Dendritic cell treated with granulocyte-macrophage colony-stimulating factor and Interleukin-4, amounts not matched to agents 40 ng/mL and 50 ng/mL, for 4 days (primary cell): ENCODE data around the gene PAGE1.
"Not testable (repeated sequence)": the region's sequence is repeated elsewhere in the genome, so short reads cannot be mapped to it uniquely, and the experiment has no call there.

ENCODE experiments used
- H3K27ac Mint-ChIP-seq: one replicate; pipeline ENCODE4 v1.8.0; 2022; ENCODE audit warnings: mild to moderate bottlenecking, mixed read lengths
- H3K27me3 Mint-ChIP-seq: one replicate; pipeline ENCODE4 v1.8.0; 2022; ENCODE audit warnings: mild to moderate bottlenecking, mixed read lengths
- H3K36me3 Mint-ChIP-seq: one replicate; pipeline ENCODE4 v1.8.0; 2022; ENCODE audit warnings: low read depth, mixed read lengths
- H3K4me1 Mint-ChIP-seq: one replicate; pipeline ENCODE4 v1.8.0; 2022; ENCODE audit warnings: low read depth, mixed read lengths
- H3K4me3 Mint-ChIP-seq: one replicate; pipeline ENCODE4 v1.8.0; 2022; ENCODE audit warnings: mild to moderate bottlenecking, moderate library complexity, mixed read lengths
- H3K9me3 Mint-ChIP-seq: one replicate; pipeline ENCODE4 v1.8.0; 2022; ENCODE audit warnings: mixed read lengths
- intact Hi-C: fragments of 100-400 bp; cut with micrococcal nuclease; formaldehyde crosslinking; loops from one replicate; pipeline ENCODE4 v1.15.0; 2022

Gene PAGE1

GRCh38 chrX:49695276-49696180 lies at the start of gene PAGE1:
Gene PAGE1, minus strand, starts transcription at chrX:49695984. Its CDS starts 1,214 bp downstream, at chrX:49694770.
- H3K9me3 Mint-ChIP-seq, result peaks cover 6% of the 10 kb centered on the region
- no peaks in the 10 kb centered on the region for H3K36me3 Mint-ChIP-seq
- H3K4me1 Mint-ChIP-seq, result no peaks in the 10 kb centered on the region
- no peak within 1 kb of the TSS for H3K27ac Mint-ChIP-seq
- H3K4me3 Mint-ChIP-seq, result no peak within 1 kb of the TSS
- intact Hi-C loops, result no loop called here
- H3K27me3 Mint-ChIP-seq, result peaks cover 2% of the 10 kb centered on the region

GRCh38 chrX:49741501-49741900 lies 45.7 kb upstream of the PAGE1 start:
- H3K27ac Mint-ChIP-seq, H3K36me3 Mint-ChIP-seq, H3K4me1 Mint-ChIP-seq, H3K27me3 Mint-ChIP-seq, H3K9me3 Mint-ChIP-seq, intact Hi-C loops, H3K4me3 Mint-ChIP-seq: not testable (repeated sequence)

DNA sequence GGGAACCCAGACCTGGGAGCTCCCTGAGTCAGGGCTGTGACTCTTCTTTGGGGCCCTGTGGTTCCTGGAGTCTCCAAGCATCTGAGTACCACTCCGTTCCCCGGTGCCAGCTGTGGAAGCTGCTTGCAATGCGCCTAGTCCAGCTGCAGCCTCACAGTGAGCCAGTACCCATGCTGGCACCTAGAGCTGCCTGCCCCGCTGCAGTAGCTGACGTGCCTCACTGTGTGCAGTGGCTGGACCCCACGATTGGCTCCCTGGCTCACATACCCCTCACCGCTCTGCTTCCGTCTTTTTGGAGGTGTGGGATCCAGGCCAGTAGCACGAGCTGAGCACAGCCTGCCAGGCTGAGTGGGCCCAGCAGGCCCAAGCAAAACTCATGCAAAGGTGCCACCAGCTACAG lies 32.1 kb upstream of the PAGE1 start:
- Mint-ChIP-seq H3K4me3 (no peak overlapping the region), H3K4me1 (no peaks in the 10 kb centered on the region), H3K27ac (no peak overlapping the region), H3K9me3 (no peaks in the 10 kb centered on the region), H3K27me3 (peaks cover 2% of the 10 kb centered on the region), H3K36me3 (no peaks in the 10 kb centered on the region)
- intact Hi-C loops, result no loop called here

GRCh38 chrX:49726966-49727365 lies 31.2 kb upstream of the PAGE1 start:
- no peaks in the 10 kb centered on the region for H3K4me1 Mint-ChIP-seq
- H3K36me3 Mint-ChIP-seq, result no peaks in the 10 kb centered on the region
- no peak overlapping the region for H3K27ac Mint-ChIP-seq
- intact Hi-C loops, result no loop called here
- peaks cover 2% of the 10 kb centered on the region for H3K27me3 Mint-ChIP-seq
- no peaks in the 10 kb centered on the region for H3K9me3 Mint-ChIP-seq
- no peak overlapping the region for H3K4me3 Mint-ChIP-seq

GRCh38 chrX:49725923-49726904 lies 30.4 kb upstream of the PAGE1 start:
- Mint-ChIP-seq H3K27me3 (peaks cover 2% of the 10 kb centered on the region), H3K4me1 (no peaks in the 10 kb centered on the region), H3K36me3 (no peaks in the 10 kb centered on the region), H3K27ac (no peak overlapping the region), H3K4me3 (no peak overlapping the region), H3K9me3 (no peaks in the 10 kb centered on the region)
- intact Hi-C loops, result no loop called here

GRCh38 chrX:49725401-49725800 lies 29.6 kb upstream of the PAGE1 start:
- Mint-ChIP-seq H3K27ac (no peak overlapping the region), H3K4me3 (no peak overlapping the region), H3K36me3 (no peaks in the 10 kb centered on the region), H3K9me3 (no peaks in the 10 kb centered on the region), H3K4me1 (no peaks in the 10 kb centered on the region), H3K27me3 (no peaks in the 10 kb centered on the region)
- intact Hi-C loops, result no loop called here

DNA sequence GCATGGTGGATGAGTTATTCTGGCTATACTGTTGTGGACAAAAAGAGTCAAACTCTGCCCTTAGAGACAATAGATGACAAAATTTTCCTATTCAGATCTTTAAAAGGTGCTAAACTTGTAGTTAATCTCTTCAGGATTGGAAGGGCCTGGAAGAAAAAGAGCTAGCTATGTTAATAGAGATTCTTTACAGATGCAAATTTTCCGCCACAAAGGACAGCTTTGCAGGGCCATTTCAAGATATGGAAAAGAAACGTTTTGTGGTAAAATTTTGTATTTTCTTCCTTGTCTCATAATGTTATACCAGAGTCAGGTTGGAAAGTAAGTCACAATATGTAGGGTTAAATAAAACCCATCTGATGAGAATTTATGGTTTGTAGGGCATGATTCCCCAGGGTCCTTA lies 24.3 kb upstream of the PAGE1 start:
- H3K27me3 Mint-ChIP-seq, H3K9me3 Mint-ChIP-seq, H3K36me3 Mint-ChIP-seq, intact Hi-C loops, H3K27ac Mint-ChIP-seq, H3K4me1 Mint-ChIP-seq, H3K4me3 Mint-ChIP-seq: not testable (repeated sequence)

- no peak overlapping the region for H3K27ac Mint-ChIP-seq
- no peaks in the 10 kb centered on the region for H3K36me3 Mint-ChIP-seq
- H3K4me3 Mint-ChIP-seq, result no peak overlapping the region
- H3K4me1 Mint-ChIP-seq, result no peaks in the 10 kb centered on the region
- intact Hi-C loops, result no loop called here
- peaks cover 14% of the 10 kb centered on the region for H3K27me3 Mint-ChIP-seq
- H3K9me3 Mint-ChIP-seq, result no peaks in the 10 kb centered on the region
Measured at GRCh38 chrX:49712577-49712976, 16.8 kb upstream of the PAGE1 start.

GRCh38 chrX:49710744-49711319 lies 15.0 kb upstream of the PAGE1 start:
- H3K36me3 Mint-ChIP-seq, result no peaks in the 10 kb centered on the region
- H3K4me3 Mint-ChIP-seq, result no peak overlapping the region
- peaks cover 15% of the 10 kb centered on the region for H3K27me3 Mint-ChIP-seq
- intact Hi-C loops, result no loop called here
- no peaks in the 10 kb centered on the region for H3K9me3 Mint-ChIP-seq
- H3K4me1 Mint-ChIP-seq, result peaks cover 5% of the 10 kb centered on the region
- no peak overlapping the region for H3K27ac Mint-ChIP-seq

DNA sequence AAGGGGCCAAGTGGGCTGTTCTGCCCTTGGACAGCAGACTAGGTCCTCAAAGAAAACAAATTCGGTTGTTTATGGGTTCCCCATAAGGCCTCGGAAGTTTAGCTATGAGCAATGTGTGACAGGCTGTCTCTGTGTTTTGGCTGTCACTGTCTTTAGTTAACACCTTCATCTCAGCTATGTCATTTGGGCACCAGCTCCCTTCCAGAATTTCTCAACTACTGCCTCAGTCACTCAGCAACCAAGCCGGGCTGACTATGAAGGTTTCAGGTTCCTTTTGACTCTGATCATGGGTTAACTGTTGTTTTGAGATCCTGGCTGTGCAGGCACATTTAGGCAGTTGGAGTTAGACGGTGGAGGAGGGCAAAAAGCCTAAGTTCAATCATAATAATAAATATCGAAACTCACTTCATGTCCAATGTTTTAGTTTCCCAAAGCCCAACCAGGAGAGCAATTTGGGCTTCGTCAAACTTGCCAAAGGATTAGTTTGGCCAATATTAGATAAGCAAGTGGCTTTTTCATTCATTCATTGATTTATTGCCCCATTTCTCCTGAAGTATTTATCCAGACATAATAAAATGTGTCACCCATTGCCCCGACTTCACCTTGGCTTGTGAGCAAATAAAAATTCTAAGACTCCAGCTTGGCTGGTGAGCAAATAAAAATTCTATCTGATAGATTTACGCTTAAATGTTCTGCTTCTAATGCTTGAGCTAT lies 9.1 kb upstream of the PAGE1 start:
- H3K36me3 Mint-ChIP-seq, result no peaks in the 10 kb centered on the region
- intact Hi-C loops, result no loop called here
- H3K9me3 Mint-ChIP-seq, result no peaks in the 10 kb centered on the region
- peaks cover 6% of the 10 kb centered on the region for H3K27me3 Mint-ChIP-seq
- no peak overlapping the region for H3K27ac Mint-ChIP-seq
- H3K4me1 Mint-ChIP-seq, result peaks cover 5% of the 10 kb centered on the region
- no peak overlapping the region for H3K4me3 Mint-ChIP-seq

- Mint-ChIP-seq H3K4me1 (peaks cover 5% of the 10 kb centered on the region), H3K27me3 (peaks cover 6% of the 10 kb centered on the region), H3K4me3 (no peak overlapping the region), H3K36me3 (no peaks in the 10 kb centered on the region), H3K9me3 (no peaks in the 10 kb centered on the region), H3K27ac (no peak overlapping the region)
- intact Hi-C loops, result no loop called here
Measured at GRCh38 chrX:49701933-49702332, 6.1 kb upstream of the PAGE1 start.

GRCh38 chrX:49701323-49701722 lies 5.5 kb upstream of the PAGE1 start:
- intact Hi-C loops, result no loop called here
- peaks cover 1% of the 10 kb centered on the region for H3K4me1 Mint-ChIP-seq
- H3K27ac Mint-ChIP-seq, result no peak overlapping the region
- no peaks in the 10 kb centered on the region for H3K9me3 Mint-ChIP-seq
- H3K36me3 Mint-ChIP-seq, result no peaks in the 10 kb centered on the region
- peaks cover 4% of the 10 kb centered on the region for H3K27me3 Mint-ChIP-seq
- no peak overlapping the region for H3K4me3 Mint-ChIP-seq

GRCh38 chrX:49675075-49675719 lies 20.6 kb downstream of the PAGE1 start:
- intact Hi-C loops, result no loop called here
- no peaks in the 10 kb centered on the region for H3K9me3 Mint-ChIP-seq
- no peak overlapping the region for H3K4me3 Mint-ChIP-seq
- no peaks in the 10 kb centered on the region for H3K4me1 Mint-ChIP-seq
- no peak overlapping the region for H3K27ac Mint-ChIP-seq
- H3K27me3 Mint-ChIP-seq, result no peaks in the 10 kb centered on the region
- H3K36me3 Mint-ChIP-seq, result no peaks in the 10 kb centered on the region
